ENCODE data around the gene EYA2.

EYA2 gene

GRCh38 chr20:47032933-47033578, 138.4 kb downstream of the EYA2 start:
- TF ChIP-seq TOX (CRISPR knock-in tag; IDR thresholded peaks at IDR 0.05; ENCODE audit: borderline replicate concordance) (no peak), OSR1 (CRISPR knock-in tag; IDR thresholded peaks at IDR 0.05) (no peak), RARB (CRISPR knock-in tag; IDR thresholded peaks at IDR 0.05) (no peak), ISL1 (CRISPR knock-in tag; IDR thresholded peaks at IDR 0.05) (no peak), ZC3H10 (CRISPR knock-in tag; IDR thresholded peaks at IDR 0.05) (no peak), PPARA (CRISPR knock-in tag; IDR thresholded peaks at IDR 0.05; ENCODE audit: borderline replicate concordance) (no peak), GLIS3 (CRISPR knock-in tag; IDR thresholded peaks at IDR 0.05) (no peak), CSDC2 (CRISPR knock-in tag; IDR thresholded peaks at IDR 0.05) (no peak), ZNF8 (CRISPR knock-in tag; IDR thresholded peaks at IDR 0.05) (no peak), ARNTL (CRISPR knock-in tag; IDR thresholded peaks at IDR 0.05; ENCODE audit: borderline replicate concordance, low read depth) (no peak), ZFP3 (CRISPR knock-in tag; IDR thresholded peaks at IDR 0.05) (no peak), TCF4 (CRISPR knock-in tag; IDR thresholded peaks at IDR 0.05; ENCODE audit: borderline replicate concordance) (no peak)
- ATAC-seq = no peak

- no peak for ATAC-seq
- TF ChIP-seq CSRNP3 (CRISPR knock-in tag; IDR thresholded peaks at IDR 0.05) (no peak), SNAI2 (CRISPR knock-in tag; IDR thresholded peaks at IDR 0.05) (no peak)
Measured at GRCh38 chr20:47033665-47034064, 139.0 kb downstream of the EYA2 start.

GRCh38 chr20:47035026-47035590, 140.5 kb downstream of the EYA2 start:
- TF ChIP-seq RARB (CRISPR knock-in tag; IDR thresholded peaks at IDR 0.05) = no peak
- no peak for TF ChIP-seq CSDC2 (CRISPR knock-in tag; IDR thresholded peaks at IDR 0.05)
- no peak for ATAC-seq

GRCh38 chr20:47036091-47036870, 141.6 kb downstream of the EYA2 start:
- no peak for TF ChIP-seq ARNTL (CRISPR knock-in tag; IDR thresholded peaks at IDR 0.05; ENCODE audit: borderline replicate concordance, low read depth)
- TF ChIP-seq OSR1 (CRISPR knock-in tag; IDR thresholded peaks at IDR 0.05) = no peak
- no peak for TF ChIP-seq CSDC2 (CRISPR knock-in tag; IDR thresholded peaks at IDR 0.05)
- TF ChIP-seq BACH2 (CRISPR knock-in tag; IDR thresholded peaks at IDR 0.05; ENCODE audit: borderline replicate concordance) = no peak
- TF ChIP-seq PPARA (CRISPR knock-in tag; IDR thresholded peaks at IDR 0.05; ENCODE audit: borderline replicate concordance) = no peak
- TF ChIP-seq GLIS3 (CRISPR knock-in tag; IDR thresholded peaks at IDR 0.05) = no peak

GRCh38 chr20:47038566-47039560, 144.2 kb downstream of the EYA2 start:
- ATAC-seq = no peak

More at GRCh38 chr20:47036091-47036870, 141.6 kb downstream of the EYA2 start:
- ATAC-seq = no peak

GRCh38 chr20:47040506-47041125, 146.0 kb downstream of the EYA2 start:
- ATAC-seq = no peak
- TF ChIP-seq ZNF565 (CRISPR knock-in tag; conservative IDR thresholded peaks at IDR 0.05; ENCODE audit: low read depth) (no peak), ZNF8 (CRISPR knock-in tag; IDR thresholded peaks at IDR 0.05) (no peak), OSR1 (CRISPR knock-in tag; IDR thresholded peaks at IDR 0.05) (no peak), ZFP3 (CRISPR knock-in tag; IDR thresholded peaks at IDR 0.05) (no peak), RARB (CRISPR knock-in tag; IDR thresholded peaks at IDR 0.05) (no peak), CSDC2 (CRISPR knock-in tag; IDR thresholded peaks at IDR 0.05) (no peak), PATZ1 (CRISPR knock-in tag; IDR thresholded peaks at IDR 0.05; ENCODE audit: borderline replicate concordance) (no peak), TOX (CRISPR knock-in tag; IDR thresholded peaks at IDR 0.05; ENCODE audit: borderline replicate concordance) (no peak), ZNF70 (CRISPR knock-in tag; IDR thresholded peaks at IDR 0.05) (no peak), ESRRG (CRISPR knock-in tag; IDR thresholded peaks at IDR 0.05) (no peak), TCF4 (CRISPR knock-in tag; IDR thresholded peaks at IDR 0.05; ENCODE audit: borderline replicate concordance) (no peak), ZC3H10 (CRISPR knock-in tag; IDR thresholded peaks at IDR 0.05) (no peak)

More at GRCh38 chr20:47038566-47039560, 144.2 kb downstream of the EYA2 start:
- TF ChIP-seq ZNF565 (CRISPR knock-in tag; conservative IDR thresholded peaks at IDR 0.05; ENCODE audit: low read depth) (no peak), ZFP3 (CRISPR knock-in tag; IDR thresholded peaks at IDR 0.05) (no peak), GLIS3 (CRISPR knock-in tag; IDR thresholded peaks at IDR 0.05) (no peak)

Measured in SK-N-SH treated with all-trans-retinoic acid at 6 μM for 48 hours (cell line).